Activated T-cell treated with anti-CD3 and anti-CD28 coated beads, Interleukin-2, amount 50 U/mL, for 1 hour (primary cell): ENCODE measurements around the gene ADCYAP1R1.
"Not testable (repeated sequence)": the region's sequence is repeated elsewhere in the genome, so short reads cannot be mapped to it uniquely, and the experiment has no call there.

ENCODE experiments used
- DNase-seq: peaks from one replicate; pipeline ENCODE4 v3.0.0-alpha.2; 2020

The ADCYAP1R1 gene

DNA sequence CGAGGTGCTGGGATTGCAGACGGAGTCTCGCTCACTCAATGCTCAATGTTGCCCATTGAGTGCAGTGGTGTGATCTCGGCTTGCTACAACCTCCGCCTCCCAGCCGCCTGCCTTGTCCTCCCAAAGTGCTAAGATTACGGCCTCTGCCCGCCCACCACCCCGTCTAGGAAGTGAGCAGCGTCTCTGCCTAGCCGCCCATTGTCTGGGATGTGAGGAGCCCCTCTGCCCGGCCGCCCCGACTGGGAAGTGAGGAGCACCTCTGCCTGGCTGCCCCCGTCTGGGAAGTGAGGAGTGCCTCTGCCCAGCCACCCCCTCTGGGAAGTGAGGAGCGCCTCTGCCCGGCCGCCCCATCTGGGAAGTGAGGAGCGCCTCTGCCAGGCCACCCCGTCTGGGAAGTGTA, 101.2 kb downstream of the ADCYAP1R1 start:
- DNase-seq: not testable (repeated sequence)

DNA sequence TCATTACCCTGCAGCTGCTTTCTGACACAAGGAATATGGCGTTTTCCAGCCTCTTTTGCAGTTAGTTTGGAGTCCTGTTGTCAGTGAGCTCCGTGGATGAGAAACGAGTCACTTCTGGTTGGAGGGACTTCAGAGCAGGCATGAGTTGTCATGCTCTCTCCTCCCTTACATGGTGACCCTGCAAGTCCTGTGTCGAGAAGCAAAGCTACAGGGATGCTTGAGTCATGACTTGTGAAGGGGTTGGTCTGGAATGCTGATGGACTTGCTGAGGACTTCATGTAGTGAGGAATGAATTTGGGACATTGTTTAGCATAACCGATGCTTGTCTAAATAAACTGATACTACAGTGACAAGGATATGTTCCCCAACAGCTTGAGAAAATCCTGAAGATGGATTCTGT, 108.8 kb downstream of the ADCYAP1R1 start:
- DNase-seq: no peak
